Panc1 (cell line): ENCODE measurements around the gene SMIM29. TPM values are rescaled to one million over a fixed set of nuclear protein-coding genes. Genes with fewer than 3 reads are reported as not detected.
A peak's percentile ranks its signal among the peaks of the same experiment; 100 is the strongest.

Experiments used
- ATAC-seq: fragments of 200-7000 bp; cut with Tn5 transposase; 2 replicates; pipeline ENCODE4 v1.9.1; 2020; ENCODE audit warnings: mild to moderate bottlenecking, moderate library complexity
- Bru-seq: library from RNA; stranded (reverse); fragments of 400-500 nt; gene quantifications from one replicate; lab custom pipeline; 2021; lab: Mats Ljungman, UMichigan
- BruChase-seq, 2 experiments: library from RNA; stranded (reverse); fragments of 400-500 nt; gene quantifications; one replicate each; lab custom pipeline; 2021; lab: Mats Ljungman, UMichigan
- BruUV-seq: library from RNA; stranded (reverse); fragments of 400-500 nt; replicated peaks from 2 replicates; lab custom pipeline; 2021; lab: Mats Ljungman, UMichigan
- CTCF ChIA-PET: fragments of 300-600 bp; sonication (Branson Sonifier 250); formaldehyde crosslinking; loops from one replicate; lab custom pipeline; 2022; ENCODE audit warnings: antibody characterized with exemption; lab: Charles Lee
- POLR2A ChIA-PET: fragments of 300-600 bp; sonication (Branson Sonifier 250); formaldehyde crosslinking; loops from one replicate; lab custom pipeline; 2022; ENCODE audit warnings: antibody characterized with exemption; lab: Charles Lee
- DNase-seq: peaks from one replicate; pipeline ENCODE4 v3.0.0-alpha.2; 2010; ENCODE audit warnings: low read depth, low spot score
- H3K27ac ChIP-seq: 2 replicates; pipeline ENCODE4 v1.5.1; 2011; ENCODE audit warnings: mild to moderate bottlenecking, low read length, inconsistent platforms
- H3K27me3 ChIP-seq: fragments of 200-500 bp; sonication (Bioruptor generic); 2 replicates; pipeline ENCODE4 v1.6.0; 2014; ENCODE audit warnings: low read length, inconsistent platforms; ENCODE audit not compliant: control insufficient read depth, insufficient read depth
- H3K36me3 ChIP-seq: fragments of 200-500 bp; sonication (Bioruptor generic); 2 replicates; pipeline ENCODE4 v1.5.1; 2014; ENCODE audit warnings: inconsistent platforms, mild to moderate bottlenecking, low read length, moderate library complexity; ENCODE audit not compliant: control insufficient read depth, insufficient read depth
- H3K4me1 ChIP-seq: 2 replicates; pipeline ENCODE4 v1.5.1; 2011; ENCODE audit warnings: inconsistent platforms, mild to moderate bottlenecking, low read length, moderate library complexity; ENCODE audit not compliant: control insufficient read depth, insufficient read depth
- H3K4me3 ChIP-seq, 2 experiments: 2 replicates each; pipeline ENCODE4 v1.5.1; 2011 to 2012; ENCODE audit warnings: low read depth in 2 of 2, low read length in 2 of 2, mild to moderate bottlenecking in 2 of 2, inconsistent platforms in 1 of 2, moderate library complexity in 1 of 2
- H3K9me3 ChIP-seq: fragments of 200-500 bp; sonication (Bioruptor generic); 2 replicates; pipeline ENCODE4 v1.5.1; 2014; ENCODE audit warnings: low read depth, mild to moderate bottlenecking, inconsistent platforms, low read length, moderate library complexity; ENCODE audit not compliant: control insufficient read depth, insufficient read depth
- CTCF ChIP-seq: fragments of 450-650 bp; IDR thresholded peaks from 2 replicates; pipeline ENCODE4 v1.5.1; 2017; ENCODE audit warnings: mild to moderate bottlenecking
- POLR2AphosphoS5 ChIP-seq: IDR thresholded peaks from 2 replicates; pipeline ENCODE4 v1.6.1; 2012; ENCODE audit warnings: mild to moderate bottlenecking, low read depth, low read length, moderate library complexity
- REST ChIP-seq, 2 experiments: IDR thresholded peaks; 2 replicates each; pipeline ENCODE4 v1.6.1; 2011 to 2012; ENCODE audit warnings: low read depth in 2 of 2, control low read depth in 1 of 2, low read length in 1 of 2, mild to moderate bottlenecking in 1 of 2, moderate library complexity in 1 of 2; ENCODE audit not compliant: insufficient read depth in 1 of 2
- SIN3A ChIP-seq: IDR thresholded peaks from 2 replicates; pipeline ENCODE4 v1.6.1; 2012; ENCODE audit warnings: low read depth, mild to moderate bottlenecking, low read length, moderate library complexity, borderline replicate concordance; ENCODE audit not compliant: insufficient read depth
- TCF7L2 ChIP-seq: IDR thresholded peaks from 2 replicates; pipeline ENCODE4 v1.6.1; 2011; ENCODE audit warnings: mild to moderate bottlenecking, low read depth, low read length, inconsistent platforms
- in situ Hi-C: cut with HindIII; loops from 2 replicates; pipeline ENCODE4 v1.10.0; 2016; ENCODE audit warnings: low sequenced_read_pairs, low pct_unique_long_range_greater_than_20kb
- intact Hi-C: fragments of 100-400 bp; cut with micrococcal nuclease; formaldehyde crosslinking; loops from one replicate; pipeline ENCODE4 v1.10.0; 2022; ENCODE audit not compliant: unreplicated experiment
- long read RNA-seq: library from polyadenylated mRNA; unstranded; transcript quantifications from one replicate; pipeline ENCODE4 v2.0.0, GENCODE V29; 2021; ENCODE audit not compliant: unreplicated experiment
- polyA plus RNA-seq: library from polyadenylated mRNA; unstranded; fragments of >200 nt; gene quantifications from one replicate; pipeline ENCODE4 v1.2.1, GENCODE V29; 2012; ENCODE audit warnings: missing spikeins; ENCODE audit not compliant: insufficient read length
- total RNA-seq: library from RNA; stranded (reverse); gene quantifications from one replicate; pipeline ENCODE4 v1.2.1, GENCODE V29; 2021; ENCODE audit not compliant: unreplicated experiment

SMIM29 gene
- total RNA-seq (35.6 TPM), Bru-seq, nascent RNA (percentile 56 among the genes with signal in this experiment), BruChase-seq, experiment 1, labeled RNA remaining after a 2-hour chase (percentile 56 among the genes with signal in this experiment), BruChase-seq, experiment 2, labeled RNA remaining after a 6-hour chase (percentile 71 among the genes with signal in this experiment)
- polyA plus RNA-seq, result 43.7 TPM
- long read RNA-seq, transcript SMIM29-205 (5 exons, 1,297 nt), result major isoform, 23 of 38 reads
- long read RNA-seq, transcript SMIM29-208 (5 exons, 1,186 nt), result minor isoform, 5 of 38 reads
- long read RNA-seq, partial matches to known transcripts, result 2 of 38 reads
- long read RNA-seq, other reads (novel, unspliced or antisense), result 3 of 38 reads

- BruUV-seq, result no TSS peak
- no peak for DNase-seq
- Histone ChIP-seq H3K27me3 (no peaks in the 10 kb centered on the region), H3K27ac (peak within 1 kb of the TSS; percentile 89), H3K36me3 (no peaks in the 10 kb centered on the region), H3K4me1 (peaks cover 47% of the 10 kb centered on the region), H3K9me3 (no peaks in the 10 kb centered on the region), H3K4me3 (peak within 1 kb of the TSS; percentile 51 to 91)
- in situ Hi-C loops, result no loop called here
- intact Hi-C loops, result loop anchor here (5.0 kb wide), 2 partner anchors 168 to 358 kb away; no protein-coding TSS in a partner anchor
- TF ChIP-seq TCF7L2 (peak; percentile 99), REST (IDR thresholded peaks at IDR 0.05; ENCODE audit: insufficient read depth in 1 of 2, low read depth in 2 of 2, low read length in 1 of 2) (no peak), CTCF (peak; percentile 98), SIN3A (peak; percentile 41; the same call in 1 of the 2 replicates), POLR2AphosphoS5 (peak; percentile 67)
- POLR2A ChIA-PET, result interaction anchor here (0.8 kb wide), 1 partner anchor 138 kb away, joined by 3 read pairs; no protein-coding TSS in a partner anchor
- ATAC-seq, result peak; percentile 73
- CTCF ChIA-PET, result interaction anchor here (0.6 to 3.7 kb wide), 5 partner anchors 8 to 468 kb away, joined by 3 to 21 read pairs (median 5); no protein-coding TSS in a partner anchor
Observed at GRCh38 chr6:34248727-34249468, at the start of gene SMIM29. TSS of gene SMIM29 (minus strand) at chr6:34249006. CDS start at chr6:34247791, 1,215 bp downstream.

- no TSS peak for BruUV-seq
- H3K4me1 ChIP-seq, result no peaks in the 10 kb centered on the region
- intact Hi-C loops (no loop called here), in situ Hi-C loops (no loop called here)
- H3K9me3 ChIP-seq, result no peaks in the 10 kb centered on the region
- no peak for DNase-seq
- 0 out of 2 replicates have a peak, but pooled peaks cover 9% of the 10 kb centered on the region for H3K36me3 ChIP-seq
- POLR2A ChIA-PET, result interaction anchor here (1.1 kb wide), 1 partner anchor 19 kb away, joined by 3 read pairs; no protein-coding TSS in a partner anchor
- H3K27ac ChIP-seq, result no peak overlapping the region
- no peak for TF ChIP-seq REST (IDR thresholded peaks at IDR 0.05; ENCODE audit: insufficient read depth in 1 of 2, low read depth in 2 of 2, low read length in 1 of 2)
- no peak for TF ChIP-seq SIN3A
- no peak overlapping the region for H3K4me3 ChIP-seq
- ATAC-seq, result no peak
- CTCF ChIA-PET, result no interaction called here
- H3K27me3 ChIP-seq, result no peaks in the 10 kb centered on the region
Observed at GRCh38 chr6:34295721-34296120, 46.9 kb upstream of the SMIM29 start.
